Activated naive CD8-positive, alpha-beta T cell treated with anti-CD3 and anti-CD28 coated beads for 36 hours (primary cell): ENCODE results near the gene PRKAG3. TPM values are rescaled to one million over a fixed set of nuclear protein-coding genes. Genes with fewer than 3 reads are reported as not detected.

Experiments used
- DNase-seq: peaks from one replicate; pipeline ENCODE4 v3.0.0; 2021
- H3K27ac Mint-ChIP-seq: one replicate; pipeline ENCODE4 v1.8.0; 2022; ENCODE audit warnings: mild to moderate bottlenecking, moderate library complexity, mixed read lengths
- H3K27me3 Mint-ChIP-seq: one replicate; pipeline ENCODE4 v1.8.0; 2022; ENCODE audit warnings: mild to moderate bottlenecking, mixed read lengths
- H3K36me3 Mint-ChIP-seq: one replicate; pipeline ENCODE4 v1.8.0; 2021; ENCODE audit warnings: mild to moderate bottlenecking, mixed read lengths
- H3K4me1 Mint-ChIP-seq: one replicate; pipeline ENCODE4 v1.8.0; 2021; ENCODE audit warnings: mixed read lengths
- H3K4me3 Mint-ChIP-seq: one replicate; pipeline ENCODE4 v1.8.0; 2022; ENCODE audit warnings: mild to moderate bottlenecking, moderate library complexity, mixed read lengths
- H3K9me3 Mint-ChIP-seq: one replicate; pipeline ENCODE4 v1.8.0; 2022; ENCODE audit warnings: mixed read lengths
- total RNA-seq, 2 experiments: library from RNA; stranded (reverse); gene quantifications; one replicate each; pipeline ENCODE4 v1.2.3, GENCODE V29; 2021

PRKAG3 gene
- total RNA-seq, 2 experiments from 2014 or later, result not detected

DNA sequence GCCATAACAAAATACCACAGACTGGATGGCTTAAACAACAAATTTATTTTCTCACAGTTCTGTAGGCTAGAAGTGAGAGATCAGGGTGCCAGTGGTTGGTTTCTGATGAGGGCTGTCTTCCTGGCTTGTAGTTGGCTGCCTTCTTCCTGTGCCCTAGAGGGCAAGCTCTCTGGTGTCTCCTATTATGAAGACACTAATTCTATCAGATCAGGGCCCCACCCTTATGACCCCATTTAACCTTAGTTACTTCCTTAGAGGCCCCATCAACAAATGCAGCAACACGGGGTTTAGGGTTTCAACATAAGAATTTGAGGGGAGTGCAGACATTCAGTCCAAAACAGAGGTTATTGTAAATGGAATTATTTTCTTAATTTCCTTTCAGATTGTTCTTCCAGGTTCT lies 26.8 kb downstream of the PRKAG3 start:
- H3K27ac Mint-ChIP-seq, result no peak overlapping the region
- DNase-seq, result no peak
- H3K27me3 Mint-ChIP-seq, result peaks cover 45% of the 10 kb centered on the region
- H3K36me3 Mint-ChIP-seq, result no peaks in the 10 kb centered on the region
- H3K4me1 Mint-ChIP-seq, result peaks cover 7% of the 10 kb centered on the region
- peaks cover 10% of the 10 kb centered on the region for H3K9me3 Mint-ChIP-seq
- H3K4me3 Mint-ChIP-seq, result no peak overlapping the region

- Mint-ChIP-seq H3K4me3 (no peak overlapping the region), H3K36me3 (no peaks in the 10 kb centered on the region), H3K9me3 (peaks cover 10% of the 10 kb centered on the region), H3K27ac (no peak overlapping the region), H3K27me3 (peaks cover 47% of the 10 kb centered on the region), H3K4me1 (peaks cover 7% of the 10 kb centered on the region)
- DNase-seq, result no peak
Measured at GRCh38 chr2:218802386-218802994, 29.1 kb downstream of the PRKAG3 start.

DNA sequence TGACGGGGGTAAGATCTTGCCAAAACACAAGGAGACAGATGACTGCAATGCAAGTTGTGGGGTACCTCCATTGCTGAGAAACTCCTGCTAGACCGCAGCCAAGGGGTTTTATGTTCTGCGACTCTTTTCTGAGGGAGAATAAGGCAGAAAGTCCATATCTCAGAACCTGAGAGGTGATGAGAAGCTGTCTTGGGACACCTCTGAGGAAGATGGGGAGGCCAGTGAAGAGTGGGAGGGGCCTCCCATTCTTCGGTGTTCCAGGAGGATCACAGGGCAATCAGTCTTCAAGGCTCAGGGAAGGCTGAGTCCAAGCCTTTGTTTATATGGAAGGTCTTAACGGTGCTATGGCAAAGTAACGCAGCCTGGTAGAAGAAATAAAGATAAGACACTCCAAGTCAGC lies 31.6 kb downstream of the PRKAG3 start:
- Mint-ChIP-seq H3K9me3 (peaks cover 8% of the 10 kb centered on the region), H3K27ac (no peak overlapping the region), H3K4me3 (no peak overlapping the region), H3K27me3 (peaks cover 41% of the 10 kb centered on the region), H3K4me1 (peaks cover 2% of the 10 kb centered on the region), H3K36me3 (no peaks in the 10 kb centered on the region)
- DNase-seq, result no peak

DNA sequence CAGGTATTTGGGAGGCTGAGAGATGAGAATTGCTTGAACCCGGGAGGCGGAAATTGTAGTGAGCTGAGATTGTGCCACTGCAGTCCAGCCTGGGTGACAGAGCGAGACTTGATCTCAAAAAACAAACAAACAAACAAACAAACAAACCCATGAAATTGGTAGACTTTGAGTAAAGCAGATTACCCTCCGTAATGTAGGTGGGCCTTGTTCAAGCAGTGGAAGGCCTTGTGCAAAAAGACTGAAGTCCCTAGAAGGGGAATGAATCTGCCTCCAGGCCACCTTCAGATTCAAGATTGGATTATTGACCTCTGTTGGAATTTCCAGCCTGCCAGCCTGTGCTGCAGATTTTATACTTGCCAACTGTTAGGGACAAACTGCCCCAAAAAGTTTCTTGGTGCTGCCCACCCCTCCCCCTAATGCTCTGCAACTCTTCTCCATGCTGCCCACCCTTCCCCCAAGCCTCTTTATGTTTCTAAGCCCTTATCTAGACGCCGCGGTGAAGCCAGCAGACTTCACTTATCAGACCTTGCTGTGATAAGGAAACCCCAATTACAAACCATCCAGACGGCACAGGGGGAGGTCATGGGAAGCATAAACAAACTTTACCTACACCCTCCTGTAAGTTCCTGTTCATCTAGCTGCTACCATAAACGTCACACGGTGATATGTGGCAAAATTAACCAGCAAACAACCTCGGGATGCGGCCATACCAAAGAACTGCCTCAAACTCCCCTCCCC lies 32.7 kb downstream of the PRKAG3 start:
- DNase-seq, result no peak
- Mint-ChIP-seq H3K4me3 (no peak overlapping the region), H3K36me3 (no peaks in the 10 kb centered on the region), H3K9me3 (no peaks in the 10 kb centered on the region), H3K27me3 (peaks cover 39% of the 10 kb centered on the region), H3K27ac (no peak overlapping the region), H3K4me1 (peaks cover 2% of the 10 kb centered on the region)

DNA sequence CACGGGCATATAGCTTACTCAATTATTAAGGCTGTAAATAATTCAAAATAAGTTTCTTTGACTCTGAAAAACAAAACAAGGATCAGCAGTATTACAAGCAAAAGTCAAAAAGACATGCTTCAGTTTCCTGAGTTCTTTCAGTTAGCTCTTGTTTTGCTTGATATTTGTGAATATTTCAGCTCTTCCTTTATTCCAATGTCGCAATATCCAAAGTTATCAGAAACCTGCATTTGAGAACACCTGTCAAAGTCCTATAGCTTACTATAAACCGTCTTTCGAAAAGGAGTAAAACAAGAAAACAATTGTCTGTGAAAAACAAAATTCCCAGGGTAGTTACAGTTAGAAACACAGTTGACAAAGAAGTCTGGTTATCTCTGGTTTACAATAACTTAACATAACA lies 34.9 kb downstream of the PRKAG3 start:
- H3K36me3 Mint-ChIP-seq, result no peaks in the 10 kb centered on the region
- no peaks in the 10 kb centered on the region for H3K4me1 Mint-ChIP-seq
- H3K27me3 Mint-ChIP-seq, result peaks cover 34% of the 10 kb centered on the region
- no peak overlapping the region for H3K27ac Mint-ChIP-seq
- no peak overlapping the region for H3K4me3 Mint-ChIP-seq
- no peaks in the 10 kb centered on the region for H3K9me3 Mint-ChIP-seq
- no peak for DNase-seq

- Mint-ChIP-seq H3K9me3 (no peaks in the 10 kb centered on the region), H3K27ac (no peak overlapping the region), H3K27me3 (peaks cover 21% of the 10 kb centered on the region), H3K36me3 (no peaks in the 10 kb centered on the region), H3K4me1 (no peaks in the 10 kb centered on the region), H3K4me3 (no peak overlapping the region)
- no peak for DNase-seq
Measured at GRCh38 chr2:218792433-218792832, 39.2 kb downstream of the PRKAG3 start.

GRCh38 chr2:218788529-218789255 lies 42.9 kb downstream of the PRKAG3 start:
- Mint-ChIP-seq H3K27me3 (peaks cover 29% of the 10 kb centered on the region), H3K27ac (no peak overlapping the region), H3K36me3 (no peaks in the 10 kb centered on the region), H3K9me3 (no peaks in the 10 kb centered on the region), H3K4me1 (no peaks in the 10 kb centered on the region), H3K4me3 (no peak overlapping the region)
- DNase-seq, result no peak

DNA sequence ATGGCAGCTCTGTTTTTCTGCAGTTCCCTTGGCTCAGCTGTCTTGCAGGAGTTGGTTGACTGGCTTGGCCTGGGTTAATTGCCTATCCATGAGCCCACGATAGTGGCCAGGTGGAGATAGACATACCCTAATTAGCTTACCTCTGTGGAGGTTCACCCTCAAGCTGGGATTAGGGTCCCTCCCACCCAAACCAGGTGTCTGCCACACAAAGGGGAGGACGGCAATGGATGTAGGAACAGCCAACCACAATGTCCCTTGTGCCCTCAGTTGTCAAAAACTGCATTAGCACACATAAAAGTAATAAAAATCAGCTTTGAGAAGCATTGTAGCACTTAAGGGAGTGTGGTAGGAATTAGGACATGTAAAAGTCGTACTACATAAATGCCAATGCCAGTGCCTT lies 45.5 kb downstream of the PRKAG3 start:
- peaks cover 47% of the 10 kb centered on the region for H3K27me3 Mint-ChIP-seq
- H3K9me3 Mint-ChIP-seq, result no peaks in the 10 kb centered on the region
- H3K27ac Mint-ChIP-seq, result no peak overlapping the region
- H3K4me3 Mint-ChIP-seq, result no peak overlapping the region
- no peaks in the 10 kb centered on the region for H3K36me3 Mint-ChIP-seq
- DNase-seq, result no peak
- H3K4me1 Mint-ChIP-seq, result peaks cover 1% of the 10 kb centered on the region

- no peaks in the 10 kb centered on the region for H3K9me3 Mint-ChIP-seq
- H3K36me3 Mint-ChIP-seq, result no peaks in the 10 kb centered on the region
- H3K27ac Mint-ChIP-seq, result no peak overlapping the region
- peaks cover 1% of the 10 kb centered on the region for H3K4me1 Mint-ChIP-seq
- peaks cover 56% of the 10 kb centered on the region for H3K27me3 Mint-ChIP-seq
- no peak overlapping the region for H3K4me3 Mint-ChIP-seq
- no peak for DNase-seq
Measured at GRCh38 chr2:218785103-218785502, 46.5 kb downstream of the PRKAG3 start.

DNA sequence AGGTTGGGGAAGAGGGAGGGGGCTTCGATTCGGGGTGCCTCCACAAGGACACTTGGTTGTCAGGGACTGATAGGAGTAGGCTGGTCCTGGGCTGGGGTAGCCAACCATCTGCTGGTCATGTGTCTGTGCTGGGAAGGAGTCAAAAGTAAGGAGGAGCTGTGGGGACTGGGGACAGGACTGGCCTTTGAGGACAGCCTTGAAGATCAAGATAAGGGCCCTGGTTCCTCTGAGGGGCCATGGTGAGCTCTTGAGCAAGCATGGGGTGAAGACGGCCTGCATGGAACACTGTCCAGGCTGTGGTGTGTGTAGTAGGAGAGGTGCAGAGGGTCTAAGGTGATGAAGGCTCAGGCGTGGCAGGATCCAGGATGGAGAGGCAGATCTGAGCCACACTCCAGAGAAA lies 47.9 kb downstream of the PRKAG3 start:
- Mint-ChIP-seq H3K36me3 (peaks cover 4% of the 10 kb centered on the region), H3K4me3 (no peak overlapping the region), H3K27ac (no peak overlapping the region), H3K4me1 (peaks cover 1% of the 10 kb centered on the region), H3K27me3 (peaks cover 69% of the 10 kb centered on the region), H3K9me3 (no peaks in the 10 kb centered on the region)
- no peak for DNase-seq

DNA sequence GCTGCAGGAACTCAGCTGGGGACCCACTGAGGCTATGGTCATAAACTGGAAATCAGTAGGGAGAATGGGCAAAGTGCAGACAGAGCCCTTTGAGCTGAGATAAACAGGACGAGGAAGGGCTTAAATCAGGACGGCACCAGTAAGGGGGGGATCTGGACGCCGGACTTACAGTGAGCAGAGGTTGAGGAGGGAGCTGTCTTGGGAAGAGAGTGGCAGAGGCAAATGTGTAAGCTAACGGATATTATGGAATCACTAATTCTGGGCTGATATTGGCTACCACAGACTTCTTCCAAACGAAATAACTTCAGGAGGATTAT lies 49.1 kb downstream of the PRKAG3 start:
- no peak overlapping the region for H3K4me3 Mint-ChIP-seq
- H3K27me3 Mint-ChIP-seq, result peaks cover 70% of the 10 kb centered on the region
- DNase-seq, result no peak
- peaks cover 3% of the 10 kb centered on the region for H3K9me3 Mint-ChIP-seq
- no peak overlapping the region for H3K27ac Mint-ChIP-seq
- H3K4me1 Mint-ChIP-seq, result peaks cover 1% of the 10 kb centered on the region
- peaks cover 9% of the 10 kb centered on the region for H3K36me3 Mint-ChIP-seq

GRCh38 chr2:218781691-218782527 lies 49.7 kb downstream of the PRKAG3 start, which contains the start of gene CYP27A1:
Gene CYP27A1, plus strand, starts transcription at chr2:218782147. Its CDS starts 36 bp downstream, at chr2:218782183.
- no peak for DNase-seq
- Mint-ChIP-seq H3K27me3 (peaks cover 70% of the 10 kb centered on the region), H3K9me3 (peaks cover 8% of the 10 kb centered on the region), H3K36me3 (peaks cover 15% of the 10 kb centered on the region), H3K4me1 (peaks cover 1% of the 10 kb centered on the region), H3K27ac (no peak within 1 kb of the TSS), H3K4me3 (no peak within 1 kb of the TSS)

DNA sequence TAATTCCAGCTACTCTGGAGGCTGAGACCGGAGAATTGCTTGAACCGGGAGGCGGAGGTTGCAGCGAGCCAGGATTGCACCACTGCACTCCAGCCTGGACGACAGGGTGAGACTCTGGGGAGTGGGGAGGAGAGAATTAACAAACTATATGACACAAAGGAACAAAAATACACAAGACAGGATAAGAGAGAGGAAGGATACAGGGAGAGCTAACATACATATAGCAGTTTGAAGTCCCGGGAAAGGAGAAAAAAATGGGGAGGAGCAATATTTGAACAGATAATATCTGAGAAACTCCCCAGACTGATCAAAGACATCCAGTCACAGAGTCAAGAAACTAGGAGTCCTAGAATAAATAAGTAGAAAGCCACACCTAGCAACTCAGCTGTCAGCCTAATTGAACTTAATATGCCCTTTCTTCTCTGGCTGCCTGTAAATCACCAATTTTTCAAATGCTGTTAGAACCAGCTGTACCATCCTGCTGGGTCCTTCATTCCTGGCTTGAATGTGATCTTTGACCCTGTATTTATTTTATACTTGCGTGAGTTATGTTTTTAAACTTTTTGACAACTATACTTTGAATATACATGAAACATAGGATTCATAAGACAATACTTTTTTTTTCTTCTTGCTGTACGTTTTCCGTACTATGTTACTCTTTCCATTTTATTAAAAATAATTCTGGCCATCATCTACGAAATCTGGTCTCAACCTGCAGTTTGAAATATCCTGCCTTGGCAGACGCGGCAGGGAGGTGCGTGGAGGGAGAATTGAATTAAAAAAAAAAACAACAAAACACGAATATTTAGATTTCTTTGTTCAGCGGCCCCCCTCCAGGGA lies 50.5 kb downstream of the PRKAG3 start:
- Mint-ChIP-seq H3K27ac (no peak overlapping the region), H3K27me3 (peaks cover 69% of the 10 kb centered on the region), H3K4me3 (no peak overlapping the region)

GRCh38 chr2:218780046-218780445 lies 51.6 kb downstream of the PRKAG3 start:
- Mint-ChIP-seq H3K36me3 (peaks cover 24% of the 10 kb centered on the region), H3K4me1 (peaks cover 1% of the 10 kb centered on the region), H3K4me3 (no peak overlapping the region), H3K27me3 (peaks cover 59% of the 10 kb centered on the region), H3K27ac (no peak overlapping the region), H3K9me3 (peaks cover 11% of the 10 kb centered on the region)
- DNase-seq, result no peak

More for the DNA sequence above, 50.5 kb downstream of the PRKAG3 start:
- H3K9me3 Mint-ChIP-seq, result peaks cover 10% of the 10 kb centered on the region
- peaks cover 1% of the 10 kb centered on the region for H3K4me1 Mint-ChIP-seq
- DNase-seq, result no peak
- peaks cover 21% of the 10 kb centered on the region for H3K36me3 Mint-ChIP-seq
